ENCODE data around the gene CENPN. TPM values are rescaled to one million over a fixed set of nuclear protein-coding genes. Genes with fewer than 3 reads are reported as not detected.

Gene CENPN
- total and polyA plus RNA-seq, 8 donors: 1.4 to 4.1 (median 2.8) TPM

- no peak for TF ChIP-seq CTCF (IDR thresholded peaks at IDR 0.05)
- Histone ChIP-seq H3K4me3 (no peak overlapping the region), H3K27me3 (no peaks in the 10 kb centered on the region), H3K27ac (no peak overlapping the region), H3K4me1 (peaks cover 0 to 3% (median 0%) of the 10 kb centered on the region in 3 donors), H3K9me3 (no peaks in the 10 kb centered on the region), H3K36me3 (no peaks in the 10 kb centered on the region)
- ATAC-seq: no peak
- 93 to 96% methylated on average over 1 of the region's 1 CpG for WGBS, 2 donors
- DNase-seq: no peak
- intact Hi-C loops (cut with DNase I): no loop called here
- FAIRE-seq: no peak
These were observed 73.2 kb downstream of the CENPN start for GRCh38 chr16:81080233-81080632.

- no peaks in the 10 kb centered on the region for H3K36me3 ChIP-seq
- no peak overlapping the region for H3K4me3 ChIP-seq
- no peak for TF ChIP-seq CTCF (IDR thresholded peaks at IDR 0.05)
- no peak for ATAC-seq
- FAIRE-seq: no peak
- H3K9me3 ChIP-seq: no peaks in the 10 kb centered on the region
- DNase-seq: no peak
- H3K27me3 ChIP-seq: no peaks in the 10 kb centered on the region
- H3K27ac ChIP-seq: no peak overlapping the region
- intact Hi-C loops (cut with DNase I): no loop called here
- WGBS, 2 donors: 84 to 89% methylated on average over 4 of the region's 4 CpGs
- peaks cover 0 to 3% (median 0%) of the 10 kb centered on the region in 3 donors for H3K4me1 ChIP-seq
These were observed 74.0 kb downstream of the CENPN start for GRCh38 chr16:81081014-81081413.

Other genes with a start within 250 kb of the CENPN start
- 1 to 10 TPM; 2.3 to 7.1 (median 4.6) TPM for gene CDYL2, start 202.6 kb upstream of the CENPN start, total RNA-seq
- gene CDYL2, start 202.6 kb upstream of the CENPN start, polyA plus RNA-seq: 1 to 10 TPM in 1 of 2 donors, under 1 TPM in 1; 0.61 to 1.1 TPM
- gene CMC2, start 329 bp upstream of the CENPN start, total RNA-seq: 10 to 100 TPM; 13.3 to 24.4 (median 21.7) TPM
- gene CMC2, start 329 bp upstream of the CENPN start, polyA plus RNA-seq: 10 to 100 TPM; 32.2 to 58.1 TPM
- 10 to 100 TPM; 10.4 to 18.8 (median 14.8) TPM for gene ATMIN, start 28.6 kb downstream of the CENPN start, total RNA-seq
- gene ATMIN, start 28.6 kb downstream of the CENPN start, polyA plus RNA-seq: 10 to 100 TPM in 1 of 2 donors, 1 to 10 TPM in 1; 6.3 to 10.7 TPM
- under 1 TPM in 5 of 6 donors, not detected in 1; 0.08 to 0.81 (median 0.20) TPM for gene C16orf46, start 70.0 kb downstream of the CENPN start, total RNA-seq
- 1 to 10 TPM in 1 of 2 donors, under 1 TPM in 1; 0.84 to 1.4 TPM for gene C16orf46, start 70.0 kb downstream of the CENPN start, polyA plus RNA-seq
- gene GCSH, start 89.2 kb downstream of the CENPN start, total RNA-seq: 10 to 100 TPM in 3 of 6 donors, 1 to 10 TPM in 3; 7.4 to 18.0 (median 10.7) TPM
- 10 to 100 TPM; 13.0 to 18.7 TPM for gene GCSH, start 89.2 kb downstream of the CENPN start, polyA plus RNA-seq
- gene BCO1, start 231.5 kb downstream of the CENPN start, total RNA-seq: under 1 TPM in 4 of 6 donors, not detected in 2; 0.16 to 0.49 (median 0.30) TPM
- under 1 TPM in 1 of 2 donors, not detected in 1; 0.87 TPM for gene BCO1, start 231.5 kb downstream of the CENPN start, polyA plus RNA-seq